IMR-90 (cell line): ENCODE results near the gene TEDC1. TPM values are rescaled to one million over a fixed set of nuclear protein-coding genes. Genes with fewer than 3 reads are reported as not detected.

Source experiments
- ATAC-seq: fragments of 200-7000 bp; cut with Tn5 transposase; 2 replicates; pipeline ENCODE4 v1.9.1; 2020; ENCODE audit warnings: low read depth, mild to moderate bottlenecking, moderate library complexity
- BruUV-seq: library from RNA; stranded (reverse); fragments of 400-500 nt; replicated peaks from 2 replicates; lab custom pipeline; 2021; lab: Mats Ljungman, UMichigan
- CTCF ChIA-PET: fragments of 300-600 bp; formaldehyde crosslinking; extraction: SDS; loops from one replicate; lab custom pipeline; 2021; ENCODE audit warnings: antibody characterized with exemption; lab: Yijun Ruan, JAX
- POLR2A ChIA-PET: fragments of 300-600 bp; sonication (Branson Sonifier 250); formaldehyde crosslinking; loops from one replicate; lab custom pipeline; 2022; ENCODE audit warnings: antibody characterized with exemption; ENCODE audit not compliant: unreplicated experiment; lab: Charles Lee
- DNase-seq: peaks from one replicate; pipeline ENCODE4 v3.0.0; 2013
- H2AFZ ChIP-seq: replicated peaks from 2 replicates; pipeline ENCODE3; 2013; ENCODE audit warnings: low read length, mild to moderate bottlenecking; ENCODE audit not compliant: poor library complexity
- H2AK5ac ChIP-seq: 2 replicates; pipeline ENCODE4 v1.6.1; 2013; ENCODE audit warnings: low read depth, low read length, inconsistent platforms
- H2AK9ac ChIP-seq: replicated peaks from 2 replicates; pipeline ENCODE3; 2013; ENCODE audit warnings: mild to moderate bottlenecking, low read depth, low read length, moderate library complexity; ENCODE audit not compliant: poor library complexity
- H2BK120ac ChIP-seq: 2 replicates; pipeline ENCODE4 v1.6.1; 2013; ENCODE audit warnings: low read depth, low read length, inconsistent platforms
- H2BK15ac ChIP-seq: 3 replicates; pipeline ENCODE4 v1.6.1; 2013; ENCODE audit warnings: low read depth, low read length, inconsistent platforms
- H2BK20ac ChIP-seq: 2 replicates; pipeline ENCODE4 v1.6.1; 2013; ENCODE audit warnings: low read depth, mild to moderate bottlenecking, inconsistent platforms, low read length, moderate library complexity
- H2BK5ac ChIP-seq: 2 replicates; pipeline ENCODE4 v1.6.1; 2013; ENCODE audit warnings: mild to moderate bottlenecking, low read depth, low read length, inconsistent platforms; ENCODE audit not compliant: poor library complexity, severe bottlenecking
- H3K14ac ChIP-seq: replicated peaks from 2 replicates; pipeline ENCODE4 v1.6.1; 2013; ENCODE audit warnings: low read depth, low read length, inconsistent platforms
- H3K18ac ChIP-seq: 2 replicates; pipeline ENCODE4 v1.6.1; 2013; ENCODE audit warnings: low read depth, low read length, control low read depth
- H3K23ac ChIP-seq: 2 replicates; pipeline ENCODE4 v1.6.1; 2013; ENCODE audit warnings: low read depth, low read length, inconsistent platforms
- H3K27ac ChIP-seq: 2 replicates; pipeline ENCODE4 v1.5.1; 2013; ENCODE audit warnings: mild to moderate bottlenecking, control low read depth, low read length; ENCODE audit not compliant: insufficient read depth
- H3K27me3 ChIP-seq: 2 replicates; pipeline ENCODE4 v1.6.1; 2013; ENCODE audit warnings: low read length; ENCODE audit not compliant: control insufficient read depth, insufficient read depth
- H3K36me3 ChIP-seq: 2 replicates; pipeline ENCODE4 v1.6.1; 2013; ENCODE audit warnings: low read length, mixed read lengths; ENCODE audit not compliant: control insufficient read depth, insufficient read depth
- H3K4ac ChIP-seq: 2 replicates; pipeline ENCODE4 v1.6.1; 2013; ENCODE audit warnings: low read depth, low read length, inconsistent platforms
- H3K4me1 ChIP-seq: 2 replicates; pipeline ENCODE4 v1.6.1; 2013; ENCODE audit warnings: low read length, mixed read lengths; ENCODE audit not compliant: control insufficient read depth, insufficient read depth
- H3K4me2 ChIP-seq: 2 replicates; pipeline ENCODE4 v1.6.1; 2013; ENCODE audit warnings: low read depth, mild to moderate bottlenecking, control low read depth, low read length, moderate library complexity
- H3K4me3 ChIP-seq: 2 replicates; pipeline ENCODE4 v1.5.1; 2013; ENCODE audit warnings: low read depth, mild to moderate bottlenecking, control low read depth, low read length, moderate library complexity; ENCODE audit not compliant: insufficient read depth
- H3K56ac ChIP-seq: 2 replicates; pipeline ENCODE4 v1.6.1; 2013; ENCODE audit warnings: low read length, inconsistent platforms; ENCODE audit not compliant: insufficient read depth; ENCODE audit errors: extremely low read depth
- H3K79me1 ChIP-seq, 2 experiments: 2 replicates each; pipeline ENCODE4 v1.6.1; 2013; ENCODE audit warnings: low read length in 2 of 2, inconsistent platforms in 1 of 2, low read depth in 1 of 2
- H3K9ac ChIP-seq: 2 replicates; pipeline ENCODE4 v1.6.1; 2013; ENCODE audit warnings: low read depth, low read length, control low read depth
- H3K9me1 ChIP-seq: 2 replicates; pipeline ENCODE4 v1.6.1; 2013; ENCODE audit warnings: low read length, inconsistent platforms; ENCODE audit not compliant: insufficient read depth
- H3K9me3 ChIP-seq: 2 replicates; pipeline ENCODE4 v1.6.1; 2013; ENCODE audit warnings: low read length; ENCODE audit not compliant: control insufficient read depth, insufficient read depth
- H4K20me1 ChIP-seq: 2 replicates; pipeline ENCODE4 v1.6.1; 2013; ENCODE audit warnings: low read length, inconsistent platforms; ENCODE audit not compliant: insufficient read depth
- H4K5ac ChIP-seq: 2 replicates; pipeline ENCODE4 v1.6.1; 2013; ENCODE audit warnings: mild to moderate bottlenecking, low read depth, low read length, control low read depth
- H4K8ac ChIP-seq, 2 experiments: 2 replicates each; pipeline ENCODE4 v1.6.1; 2013; ENCODE audit warnings: low read depth in 2 of 2, low read length in 2 of 2, control low read depth in 1 of 2, inconsistent platforms in 1 of 2
- H4K91ac ChIP-seq: 2 replicates; pipeline ENCODE4 v1.6.1; 2013; ENCODE audit warnings: low read depth, low read length, inconsistent platforms; ENCODE audit not compliant: insufficient read depth
- BHLHE40 ChIP-seq: fragments of 150-350 bp; IDR thresholded peaks from 2 replicates; pipeline ENCODE4 v1.6.1; 2016; ENCODE audit warnings: mild to moderate bottlenecking, low read depth, low read length
- CEBPB ChIP-seq: IDR thresholded peaks from 2 replicates; pipeline ENCODE4 v1.6.1; 2012; ENCODE audit warnings: low read depth, low read length, improper control_type of control experiment
- CHD1 ChIP-seq: IDR thresholded peaks from 2 replicates; pipeline ENCODE4 v1.6.1; 2012; ENCODE audit warnings: low read depth, low read length, improper control_type of control experiment
- CTCF ChIP-seq: conservative IDR thresholded peaks from 2 replicates; pipeline ENCODE4 v1.5.1; 2012; ENCODE audit warnings: mild to moderate bottlenecking, low read depth, low read length, improper control_type of control experiment
- FOS ChIP-seq: fragments of 150-350 bp; IDR thresholded peaks from 2 replicates; pipeline ENCODE4 v1.6.1; 2016; ENCODE audit warnings: low read depth, low read length
- MAZ ChIP-seq: IDR thresholded peaks from 2 replicates; pipeline ENCODE4 v1.6.1; 2012; ENCODE audit warnings: low read depth, mild to moderate bottlenecking, low read length, improper control_type of control experiment, moderate library complexity, borderline replicate concordance
- MXI1 ChIP-seq: IDR thresholded peaks from 2 replicates; pipeline ENCODE4 v1.6.1; 2012; ENCODE audit warnings: low read depth, mild to moderate bottlenecking, low read length, moderate library complexity, borderline replicate concordance
- NFE2L2 ChIP-seq: fragments of 150-350 bp; IDR thresholded peaks from 2 replicates; pipeline ENCODE4 v1.6.1; 2016; ENCODE audit warnings: low read depth, mild to moderate bottlenecking, low read length
- POLR2A ChIP-seq: IDR thresholded peaks from 2 replicates; pipeline ENCODE4 v1.6.1; 2012; ENCODE audit warnings: mild to moderate bottlenecking, low read depth, low read length
- RAD21 ChIP-seq: IDR thresholded peaks from 2 replicates; pipeline ENCODE4 v1.6.1; 2012; ENCODE audit warnings: low read length, improper control_type of control experiment
- RCOR1 ChIP-seq: IDR thresholded peaks from 2 replicates; pipeline ENCODE4 v1.6.1; 2012; ENCODE audit warnings: mild to moderate bottlenecking, low read length, improper control_type of control experiment; ENCODE audit not compliant: insufficient replicate concordance
- RFX5 ChIP-seq: IDR thresholded peaks from 2 replicates; pipeline ENCODE4 v1.8.0; 2012; ENCODE audit warnings: low read depth, mild to moderate bottlenecking, low read length, moderate library complexity
- SMC3 ChIP-seq: fragments of 150-350 bp; IDR thresholded peaks from 2 replicates; pipeline ENCODE4 v1.6.1; 2016; ENCODE audit warnings: low read depth, mild to moderate bottlenecking, antibody characterized with exemption, low read length, moderate library complexity
- USF2 ChIP-seq: fragments of 150-350 bp; IDR thresholded peaks from 2 replicates; pipeline ENCODE4 v1.6.1; 2017; ENCODE audit warnings: mild to moderate bottlenecking, antibody characterized with exemption, low read length, low read depth
- WGBS, 2 experiments: methylation state at CpG; one replicate each; pipeline versions ENCODE4 v1.1.5 to v1.1.7; 2013; ENCODE audit warnings: missing lambda C conversion rate in 2 of 2; ENCODE audit not compliant: insufficient read length in 1 of 2; ENCODE audit errors: extremely low coverage in 2 of 2; 5-methylcytosine and 5-hydroxymethylcytosine counted together
- dilution Hi-C: fragments of 300-500 bp; cut with HindIII; formaldehyde crosslinking; loops from one replicate; pipeline ENCODE4 v1.14.3; 2018; ENCODE audit warnings: low sequenced_read_pairs; ENCODE audit not compliant: unreplicated experiment
- in situ Hi-C: fragments of 300-500 bp; cut with MboI; formaldehyde crosslinking; loops from 3 replicates; pipeline ENCODE4 v1.14.3; 2019; ENCODE audit warnings: low sequenced_read_pairs, inconsistent platforms, mixed read lengths
- intact Hi-C: fragments of 100-400 bp; cut with micrococcal nuclease; formaldehyde crosslinking; loops from 2 replicates; pipeline ENCODE4 v1.10.0; 2022
- polyA plus RNA-seq, 3 experiments: library from polyadenylated mRNA; depleted of rRNA; stranded (reverse); fragments of >200 nt; gene quantifications; 2 replicates each; pipeline ENCODE4 v1.2.3, GENCODE V29; 2012; ENCODE audit warnings: low replicate concordance in 1 of 3
- total RNA-seq: library from RNA; depleted of rRNA; stranded (reverse); fragments of >200 nt; gene quantifications from 2 replicates; pipeline ENCODE4 v1.2.3, GENCODE V29; 2012
- TF ChIP-seq, protein P1 (sequence below): fragments of 150-350 bp; IDR thresholded peaks from 2 replicates; pipeline ENCODE4 v1.6.1; 2016; ENCODE audit warnings: low read depth, mild to moderate bottlenecking, low read length, moderate library complexity, borderline replicate concordance

The TEDC1 gene
- total and polyA plus RNA-seq, 2 of the 4 experiments (the other 2 are of a cell fraction), result 5.7 to 6.4 TPM

DNA sequence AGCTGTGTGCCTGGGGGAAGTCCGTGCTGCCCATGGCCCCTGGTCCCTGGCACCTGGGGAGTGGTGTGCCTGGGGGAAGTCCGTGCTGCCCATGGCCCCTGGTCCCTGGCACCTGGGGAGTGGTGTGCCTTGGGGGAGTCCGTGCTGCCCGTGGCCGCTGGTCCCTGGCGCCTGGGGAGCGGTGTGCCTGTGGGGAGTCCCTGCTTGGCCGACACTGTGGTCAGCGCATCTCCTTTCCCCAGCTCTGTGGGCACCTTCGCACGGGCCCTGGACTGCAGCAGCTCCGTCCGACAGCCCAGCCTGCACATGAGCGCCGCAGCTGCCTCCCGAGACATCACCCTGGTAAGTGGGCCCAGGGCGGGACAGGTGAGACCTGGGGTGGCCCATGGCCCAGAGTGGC, 30.9 kb upstream of the TEDC1 start:
- no peak for DNase-seq
- in situ Hi-C loops, result no loop called here
- no peak for TF ChIP-seq RFX5
- TF ChIP-seq, protein P1, sequence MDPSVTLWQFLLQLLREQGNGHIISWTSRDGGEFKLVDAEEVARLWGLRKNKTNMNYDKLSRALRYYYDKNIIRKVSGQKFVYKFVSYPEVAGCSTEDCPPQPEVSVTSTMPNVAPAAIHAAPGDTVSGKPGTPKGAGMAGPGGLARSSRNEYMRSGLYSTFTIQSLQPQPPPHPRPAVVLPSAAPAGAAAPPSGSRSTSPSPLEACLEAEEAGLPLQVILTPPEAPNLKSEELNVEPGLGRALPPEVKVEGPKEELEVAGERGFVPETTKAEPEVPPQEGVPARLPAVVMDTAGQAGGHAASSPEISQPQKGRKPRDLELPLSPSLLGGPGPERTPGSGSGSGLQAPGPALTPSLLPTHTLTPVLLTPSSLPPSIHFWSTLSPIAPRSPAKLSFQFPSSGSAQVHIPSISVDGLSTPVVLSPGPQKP, result no peak
- no peak for TF ChIP-seq SMC3
- TF ChIP-seq USF2, result no peak
- no peak for TF ChIP-seq CTCF
- no peak for TF ChIP-seq FOS
- TF ChIP-seq CHD1, result no peak
- no peak for TF ChIP-seq NFE2L2
- no peak for TF ChIP-seq BHLHE40
- TF ChIP-seq MAZ, result no peak
- TF ChIP-seq RCOR1, result no peak
- no peak for TF ChIP-seq POLR2A
- TF ChIP-seq CEBPB, result no peak
- no peak for TF ChIP-seq MXI1
- TF ChIP-seq RAD21, result no peak

More for the DNA sequence above, 30.9 kb upstream of the TEDC1 start:
- Histone ChIP-seq H3K18ac (no peak overlapping the region), H2AFZ (no peak overlapping the region), H3K56ac (no peak overlapping the region), H3K9me3 (no peaks in the 10 kb centered on the region), H3K4me1 (no peaks in the 10 kb centered on the region), H3K27me3 (no peaks in the 10 kb centered on the region), H4K8ac (no peak overlapping the region), H3K4me2 (no peak overlapping the region), H3K9ac (no peak overlapping the region), H3K27ac (no peak overlapping the region), H2AK5ac (no peak overlapping the region), H4K91ac (no peak overlapping the region), H4K20me1 (no peaks in the 10 kb centered on the region; the same call in 1 of the 2 replicates), H3K23ac (no peak overlapping the region), H2BK120ac (no peak overlapping the region), H4K5ac (no peak overlapping the region), H3K9me1 (no peaks in the 10 kb centered on the region), H2BK20ac (no peak overlapping the region), H3K4me3 (no peak overlapping the region), H2AK9ac (no peak overlapping the region), H3K79me1 (0 out of 4 replicates have a peak, but pooled peaks cover 0 to 5% of the 10 kb centered on the region in 2 experiments), H3K14ac (no peak overlapping the region), H3K36me3 (peaks cover 66% of the 10 kb centered on the region), H3K4ac (no peak overlapping the region), H2BK5ac (no peak overlapping the region), H2BK15ac (no peak overlapping the region)
- intact Hi-C loops, result no loop called here
- 96% methylated on average over 11 of the region's 17 CpGs; no CpG with 5 or more reads in 1 of the 2 experiments for WGBS, 2 experiments
- BruUV-seq, result no TSS peak
- ChIA-PET POLR2A (no interaction called here), CTCF (no interaction called here)
- dilution Hi-C loops, result no loop called here
- ATAC-seq, result no peak
